ENCODE data around the gene RPS21. TPM values are rescaled to one million over a fixed set of nuclear protein-coding genes. Genes with fewer than 3 reads are reported as not detected.

RPS21 gene
- total RNA-seq, 1 donor from 2014 or later = 5,743 TPM

- no peak for DNase-seq (ENCODE audit: low read depth)
- no peaks in the 10 kb centered on the region for H3K27me3 ChIP-seq (ENCODE audit: control insufficient read depth, insufficient read depth, low read length)
- no peak for TF ChIP-seq CTCF (IDR thresholded peaks at IDR 0.05; ENCODE audit: insufficient read depth, low read length, poor library complexity, severe bottlenecking)
- H3K4me3 ChIP-seq (ENCODE audit: low read depth, low read length) = no peak overlapping the region
- peaks cover 1% of the 10 kb centered on the region for H3K36me3 ChIP-seq (ENCODE audit: control insufficient read depth, insufficient read depth, low read length)
Observed at GRCh38 chr20:62392621-62393334, 5.9 kb downstream of the RPS21 start.

GRCh38 chr20:62393335-62393665 lies 6.4 kb downstream of the RPS21 start:
- DNase-seq (ENCODE audit: low read depth) = no peak
- no peak for TF ChIP-seq CTCF (IDR thresholded peaks at IDR 0.05; ENCODE audit: insufficient read depth, low read length, poor library complexity, severe bottlenecking)
- Histone ChIP-seq H3K27me3 (ENCODE audit: control insufficient read depth, insufficient read depth, low read length) (no peaks in the 10 kb centered on the region), H3K4me3 (ENCODE audit: low read depth, low read length) (no peak overlapping the region), H3K36me3 (ENCODE audit: control insufficient read depth, insufficient read depth, low read length) (peaks cover 1% of the 10 kb centered on the region)

- DNase-seq (ENCODE audit: low read depth) = no peak
- H3K36me3 ChIP-seq (ENCODE audit: control insufficient read depth, insufficient read depth, low read length) = peaks cover 1% of the 10 kb centered on the region
- TF ChIP-seq CTCF (IDR thresholded peaks at IDR 0.05; ENCODE audit: insufficient read depth, low read length, poor library complexity, severe bottlenecking) = no peak
Observed at GRCh38 chr20:62393830-62394229, 6.9 kb downstream of the RPS21 start.

GRCh38 chr20:62394248-62395245 lies 7.6 kb downstream of the RPS21 start:
- no peak overlapping the region for H3K4me3 ChIP-seq (ENCODE audit: low read depth, low read length)
- H3K36me3 ChIP-seq (ENCODE audit: control insufficient read depth, insufficient read depth, low read length) = peaks cover 1% of the 10 kb centered on the region
- no peak for TF ChIP-seq CTCF (IDR thresholded peaks at IDR 0.05; ENCODE audit: insufficient read depth, low read length, poor library complexity, severe bottlenecking)
- no peak for DNase-seq (ENCODE audit: low read depth)
- no peaks in the 10 kb centered on the region for H3K27me3 ChIP-seq (ENCODE audit: control insufficient read depth, insufficient read depth, low read length)

More at GRCh38 chr20:62393830-62394229, 6.9 kb downstream of the RPS21 start:
- Histone ChIP-seq H3K27me3 (ENCODE audit: control insufficient read depth, insufficient read depth, low read length) (no peaks in the 10 kb centered on the region), H3K4me3 (ENCODE audit: low read depth, low read length) (no peak overlapping the region)

- TF ChIP-seq CTCF (IDR thresholded peaks at IDR 0.05; ENCODE audit: insufficient read depth, low read length, poor library complexity, severe bottlenecking) = no peak
- Histone ChIP-seq H3K27me3 (ENCODE audit: control insufficient read depth, insufficient read depth, low read length) (no peaks in the 10 kb centered on the region), H3K36me3 (ENCODE audit: control insufficient read depth, insufficient read depth, low read length) (no peaks in the 10 kb centered on the region), H3K4me3 (ENCODE audit: low read depth, low read length) (no peak overlapping the region)
- DNase-seq (ENCODE audit: low read depth) = no peak
Observed at GRCh38 chr20:62395311-62396242, 8.7 kb downstream of the RPS21 start.

Measured in kidney epithelial cell (primary cell).